Neutrophil (primary cell): Measurements from ENCODE around the gene LRMDA.

ENCODE experiments used
- H3K27ac ChIP-seq: fragments of 200-600 bp; sonication (generic); 2 replicates; pipeline ENCODE4 v1.5.1; 2016; ENCODE audit warnings: mild to moderate bottlenecking, moderate library complexity
- H3K27me3 ChIP-seq: fragments of 200-600 bp; sonication (generic); 2 replicates; pipeline ENCODE4 v1.6.0; 2016; ENCODE audit warnings: mild to moderate bottlenecking
- H3K36me3 ChIP-seq: fragments of 200-600 bp; sonication (generic); 2 replicates; pipeline ENCODE4 v1.5.1; 2017
- H3K4me1 ChIP-seq, 2 experiments: fragments of 200-600 bp in 1 of 2; sonication (generic) in 1 of 2; 1 replicate in 1 of 2; 2 replicates in 1 of 2; pipeline versions ENCODE4 v1.5.1 to v1.6.1; 2013 to 2016; ENCODE audit warnings: low read depth in 1 of 2, low read length in 1 of 2, mild to moderate bottlenecking in 1 of 2, moderate library complexity in 1 of 2; ENCODE audit not compliant: control insufficient read depth in 1 of 2, insufficient read depth in 1 of 2
- H3K4me3 ChIP-seq, 2 experiments: fragments of 200-600 bp in 1 of 2; sonication (generic) in 1 of 2; 1 replicate in 1 of 2; 2 replicates in 1 of 2; pipeline ENCODE4 v1.5.1; 2013 to 2016; ENCODE audit warnings: low read depth in 1 of 2, low read length in 1 of 2, mild to moderate bottlenecking in 1 of 2, moderate library complexity in 1 of 2
- H3K9me3 ChIP-seq: fragments of 200-600 bp; sonication (generic); 2 replicates; pipeline ENCODE4 v1.5.1; 2016
- TF ChIP-seq, protein P1 (sequence below): fragments of 200-600 bp; sonication (generic); IDR thresholded peaks from 2 replicates; pipeline ENCODE4 v1.5.1; 2016; ENCODE audit warnings: antibody characterized with exemption

Gene LRMDA

DNA sequence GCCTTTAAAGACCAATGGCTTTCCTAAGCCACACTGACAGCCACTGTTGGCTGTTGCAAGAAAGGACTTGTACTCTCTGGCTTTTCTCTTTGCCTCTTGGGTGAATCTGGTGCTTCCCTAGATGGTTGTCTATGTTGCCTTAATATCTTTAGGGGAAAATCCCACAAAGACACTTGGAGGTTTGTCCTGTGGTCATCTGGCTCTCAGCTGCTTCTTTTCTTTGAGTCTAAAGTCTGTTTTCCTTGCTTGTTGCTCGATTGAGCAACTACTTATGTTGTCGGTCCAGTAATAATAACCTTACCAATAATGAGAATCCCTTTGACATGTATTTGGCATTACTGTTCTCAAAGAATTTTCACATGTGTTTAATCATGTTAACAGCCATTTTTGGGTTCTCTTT is 537.6 kb downstream of the LRMDA start:
- H3K4me3 ChIP-seq = no peak overlapping the region
- no peaks in the 10 kb centered on the region for H3K36me3 ChIP-seq

DNA sequence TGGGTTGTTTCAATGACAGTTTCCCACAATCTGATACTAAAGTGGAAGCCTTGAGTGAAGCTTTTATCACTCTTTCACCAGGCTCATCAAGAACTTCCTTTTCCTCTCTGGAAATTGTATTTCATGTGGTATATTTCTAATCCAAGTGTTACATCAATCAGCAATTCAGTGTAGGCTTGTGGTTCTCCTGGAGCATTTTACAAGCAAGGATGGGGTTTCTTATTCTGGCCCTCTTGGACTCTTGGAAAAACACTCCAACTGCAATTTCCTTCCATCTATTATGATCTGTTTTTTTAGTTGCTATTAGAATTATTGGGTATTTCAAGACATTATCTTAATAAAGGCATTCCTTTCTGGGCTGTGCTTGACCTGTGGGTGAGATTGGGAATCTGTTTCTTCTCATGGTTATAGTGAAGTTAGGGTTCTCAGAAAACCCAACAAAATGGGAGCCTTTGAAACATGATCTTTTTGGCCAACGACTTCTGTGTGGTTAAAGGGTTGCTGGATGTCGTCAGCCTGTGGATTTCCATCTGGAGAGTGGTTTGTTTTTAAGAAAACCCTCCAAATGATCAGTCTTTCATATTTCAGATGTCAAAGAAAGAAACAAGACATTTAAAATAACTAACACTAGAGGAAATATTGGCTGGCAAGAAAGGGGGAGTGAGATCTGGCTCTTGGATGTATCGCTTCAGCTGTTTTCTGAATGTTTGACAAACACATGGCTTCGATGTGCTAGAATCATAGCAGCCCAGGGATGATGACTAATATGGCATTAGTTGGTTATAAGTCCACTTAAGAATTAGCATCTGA is 540.2 kb downstream of the LRMDA start:
- peaks cover 12 to 16% of the 10 kb centered on the region in 2 experiments for H3K4me1 ChIP-seq
- H3K9me3 ChIP-seq = no peaks in the 10 kb centered on the region
- no peak overlapping the region for H3K27ac ChIP-seq
- H3K27me3 ChIP-seq = no peaks in the 10 kb centered on the region
- H3K36me3 ChIP-seq = no peaks in the 10 kb centered on the region
- TF ChIP-seq, protein P1, sequence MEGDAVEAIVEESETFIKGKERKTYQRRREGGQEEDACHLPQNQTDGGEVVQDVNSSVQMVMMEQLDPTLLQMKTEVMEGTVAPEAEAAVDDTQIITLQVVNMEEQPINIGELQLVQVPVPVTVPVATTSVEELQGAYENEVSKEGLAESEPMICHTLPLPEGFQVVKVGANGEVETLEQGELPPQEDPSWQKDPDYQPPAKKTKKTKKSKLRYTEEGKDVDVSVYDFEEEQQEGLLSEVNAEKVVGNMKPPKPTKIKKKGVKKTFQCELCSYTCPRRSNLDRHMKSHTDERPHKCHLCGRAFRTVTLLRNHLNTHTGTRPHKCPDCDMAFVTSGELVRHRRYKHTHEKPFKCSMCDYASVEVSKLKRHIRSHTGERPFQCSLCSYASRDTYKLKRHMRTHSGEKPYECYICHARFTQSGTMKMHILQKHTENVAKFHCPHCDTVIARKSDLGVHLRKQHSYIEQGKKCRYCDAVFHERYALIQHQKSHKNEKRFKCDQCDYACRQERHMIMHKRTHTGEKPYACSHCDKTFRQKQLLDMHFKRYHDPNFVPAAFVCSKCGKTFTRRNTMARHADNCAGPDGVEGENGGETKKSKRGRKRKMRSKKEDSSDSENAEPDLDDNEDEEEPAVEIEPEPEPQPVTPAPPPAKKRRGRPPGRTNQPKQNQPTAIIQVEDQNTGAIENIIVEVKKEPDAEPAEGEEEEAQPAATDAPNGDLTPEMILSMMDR = no peak
- no peak overlapping the region for H3K4me3 ChIP-seq

More for the DNA sequence above, 537.6 kb downstream of the LRMDA start:
- no peak overlapping the region for H3K27ac ChIP-seq
- H3K4me1 ChIP-seq = peaks cover 12 to 16% of the 10 kb centered on the region in 2 experiments
- TF ChIP-seq, protein P1 = no peak
- no peaks in the 10 kb centered on the region for H3K9me3 ChIP-seq
- no peaks in the 10 kb centered on the region for H3K27me3 ChIP-seq

DNA sequence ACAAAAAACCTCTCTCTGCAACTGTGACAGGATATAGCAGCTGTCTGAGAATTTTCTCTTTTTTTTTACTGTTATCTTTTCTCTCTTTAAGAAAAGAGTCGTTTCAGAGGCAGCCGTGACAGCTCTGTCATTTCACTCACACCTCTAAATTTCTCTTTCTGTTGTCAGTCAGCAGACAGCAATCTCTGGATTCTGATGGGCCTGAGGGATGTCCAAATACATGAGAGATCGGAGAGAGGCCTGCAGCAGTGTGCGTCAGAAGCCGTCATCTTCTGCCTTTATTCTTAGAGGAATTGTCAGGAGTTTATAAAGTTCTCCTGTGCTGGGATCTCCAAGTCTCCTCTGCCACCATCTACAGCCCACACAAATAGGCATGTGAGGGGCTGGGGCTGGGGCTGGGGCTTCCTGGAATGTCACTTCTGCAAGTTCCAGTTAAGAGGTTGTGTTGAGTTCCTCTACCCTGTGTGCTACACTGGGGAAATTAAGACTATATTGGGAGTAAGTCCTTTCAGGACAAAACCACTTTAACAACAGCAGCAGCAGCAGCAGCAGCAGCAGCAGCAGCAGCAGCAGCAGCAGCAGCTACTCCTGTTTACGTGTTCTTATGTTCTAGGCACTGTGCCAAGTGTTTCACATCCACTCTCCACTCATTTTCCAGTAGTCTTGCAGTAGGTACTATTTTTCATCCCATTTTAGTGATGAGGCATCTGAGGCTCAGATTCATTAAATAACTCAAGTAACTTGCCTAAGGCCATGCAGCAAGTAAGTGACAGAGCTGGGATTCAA is 541.3 kb downstream of the LRMDA start:
- Histone ChIP-seq H3K9me3 (no peaks in the 10 kb centered on the region), H3K4me3 (no peak overlapping the region), H3K27ac (no peak overlapping the region), H3K27me3 (no peaks in the 10 kb centered on the region), H3K4me1 (peaks cover 12 to 16% of the 10 kb centered on the region in 2 experiments), H3K36me3 (no peaks in the 10 kb centered on the region)
- TF ChIP-seq, protein P1 = no peak

DNA sequence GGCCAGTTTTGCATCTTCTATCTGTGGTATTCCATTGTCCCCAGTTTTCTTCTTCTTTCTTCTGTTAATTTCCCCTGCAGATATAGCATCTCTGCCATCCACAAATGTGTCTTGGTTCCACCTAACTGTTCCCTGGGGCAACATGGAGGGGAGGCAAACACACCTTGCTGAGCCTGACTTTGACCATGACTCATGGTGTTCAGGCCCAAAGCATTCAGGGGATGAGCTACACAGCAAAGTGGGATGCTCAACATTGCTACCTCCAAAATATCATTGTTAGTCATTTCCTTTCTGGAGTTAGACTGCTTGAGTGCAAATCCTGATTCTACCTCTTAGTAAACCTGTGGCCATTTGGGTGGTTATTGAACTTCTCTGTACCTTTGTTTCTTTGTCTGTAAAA is 542.7 kb downstream of the LRMDA start:
- Histone ChIP-seq H3K4me3 (no peak overlapping the region), H3K9me3 (no peaks in the 10 kb centered on the region), H3K36me3 (no peaks in the 10 kb centered on the region), H3K27me3 (no peaks in the 10 kb centered on the region), H3K4me1 (peaks cover 7 to 10% of the 10 kb centered on the region in 2 experiments), H3K27ac (no peak overlapping the region)
- TF ChIP-seq, protein P1 = no peak

DNA sequence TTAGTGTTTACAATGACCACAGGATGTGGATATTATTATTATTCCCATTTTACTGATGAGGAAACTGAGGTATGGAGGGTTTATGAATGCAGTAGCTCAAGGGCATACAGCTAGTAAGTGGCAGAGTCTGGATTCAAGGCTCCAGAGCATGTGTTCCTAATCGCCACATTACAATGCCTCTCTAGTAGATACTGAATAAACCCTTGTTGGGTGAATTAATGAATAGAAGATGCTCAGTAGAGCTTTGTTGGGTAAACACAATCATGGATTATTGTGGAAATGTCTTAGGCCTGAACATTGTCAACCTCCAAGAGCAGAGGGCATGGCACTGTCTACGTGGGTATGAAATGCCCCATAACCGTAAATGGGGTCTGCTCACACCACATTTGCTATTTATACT is 545.3 kb downstream of the LRMDA start:
- H3K9me3 ChIP-seq = no peaks in the 10 kb centered on the region
- H3K4me3 ChIP-seq = no peak overlapping the region

More for the DNA sequence above, 545.3 kb downstream of the LRMDA start:
- Histone ChIP-seq H3K4me1 (peaks cover 2% of the 10 kb centered on the region in 2 experiments), H3K27ac (no peak overlapping the region), H3K36me3 (no peaks in the 10 kb centered on the region), H3K27me3 (no peaks in the 10 kb centered on the region)
- TF ChIP-seq, protein P1 = no peak
